Measurements from ENCODE around the gene GFRA4.

GFRA4 gene

DNA sequence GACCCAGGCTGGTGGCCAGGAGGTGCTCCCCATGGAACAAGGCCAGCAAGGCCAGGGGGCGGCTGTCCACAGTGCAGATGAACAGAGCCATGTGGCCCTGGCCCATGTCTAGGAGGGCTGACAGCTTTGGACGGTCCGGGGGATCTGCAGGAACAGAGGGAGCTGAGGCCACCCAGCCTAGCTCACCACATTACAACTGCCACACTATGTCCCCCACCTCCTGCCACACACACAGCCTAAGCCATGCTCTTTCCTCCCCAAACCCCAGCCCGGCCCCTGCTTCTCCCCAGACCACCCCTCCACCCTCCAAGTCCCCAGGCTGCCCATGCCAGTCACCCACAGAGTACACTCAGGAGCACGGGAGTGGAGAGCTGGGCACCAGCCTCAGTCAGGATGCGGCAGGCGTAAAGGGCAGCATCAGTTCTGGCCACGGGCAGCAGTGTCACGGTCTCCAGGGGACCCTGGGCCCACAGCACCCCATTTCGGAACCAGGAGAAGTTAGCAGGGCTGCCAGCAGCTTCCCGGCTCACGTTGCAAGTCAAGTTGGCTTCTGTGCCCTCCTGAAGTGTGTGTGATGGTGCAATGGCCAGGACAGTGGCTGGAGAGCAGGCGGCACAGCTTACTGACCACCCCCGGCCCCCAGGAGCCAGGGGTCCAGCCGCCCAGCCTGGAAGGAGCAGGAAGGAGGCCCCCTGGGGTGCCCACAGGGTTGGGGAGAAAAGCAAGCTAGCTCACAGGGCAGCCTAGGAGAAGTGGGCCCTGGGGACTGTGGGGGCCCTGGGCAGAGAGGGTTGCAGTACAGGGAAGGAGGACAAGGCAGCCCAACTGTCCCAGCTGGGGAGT lies 33.8 kb upstream of the GFRA4 start:
- DNase-seq: no peak
- Histone ChIP-seq H3K36me3 (no peaks in the 10 kb centered on the region), H3K27me3 (no peaks in the 10 kb centered on the region), H3K4me1 (no peaks in the 10 kb centered on the region), H3K4me3 (ENCODE audit: low read depth, low read length) (no peak overlapping the region), H3K9me3 (0 out of 2 replicates have a peak, but pooled peaks cover 2% of the 10 kb centered on the region)
- TF ChIP-seq, protein P1, sequence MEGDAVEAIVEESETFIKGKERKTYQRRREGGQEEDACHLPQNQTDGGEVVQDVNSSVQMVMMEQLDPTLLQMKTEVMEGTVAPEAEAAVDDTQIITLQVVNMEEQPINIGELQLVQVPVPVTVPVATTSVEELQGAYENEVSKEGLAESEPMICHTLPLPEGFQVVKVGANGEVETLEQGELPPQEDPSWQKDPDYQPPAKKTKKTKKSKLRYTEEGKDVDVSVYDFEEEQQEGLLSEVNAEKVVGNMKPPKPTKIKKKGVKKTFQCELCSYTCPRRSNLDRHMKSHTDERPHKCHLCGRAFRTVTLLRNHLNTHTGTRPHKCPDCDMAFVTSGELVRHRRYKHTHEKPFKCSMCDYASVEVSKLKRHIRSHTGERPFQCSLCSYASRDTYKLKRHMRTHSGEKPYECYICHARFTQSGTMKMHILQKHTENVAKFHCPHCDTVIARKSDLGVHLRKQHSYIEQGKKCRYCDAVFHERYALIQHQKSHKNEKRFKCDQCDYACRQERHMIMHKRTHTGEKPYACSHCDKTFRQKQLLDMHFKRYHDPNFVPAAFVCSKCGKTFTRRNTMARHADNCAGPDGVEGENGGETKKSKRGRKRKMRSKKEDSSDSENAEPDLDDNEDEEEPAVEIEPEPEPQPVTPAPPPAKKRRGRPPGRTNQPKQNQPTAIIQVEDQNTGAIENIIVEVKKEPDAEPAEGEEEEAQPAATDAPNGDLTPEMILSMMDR (IDR thresholded peaks at IDR 0.05; ENCODE audit: low read depth, low read length): no peak

DNA sequence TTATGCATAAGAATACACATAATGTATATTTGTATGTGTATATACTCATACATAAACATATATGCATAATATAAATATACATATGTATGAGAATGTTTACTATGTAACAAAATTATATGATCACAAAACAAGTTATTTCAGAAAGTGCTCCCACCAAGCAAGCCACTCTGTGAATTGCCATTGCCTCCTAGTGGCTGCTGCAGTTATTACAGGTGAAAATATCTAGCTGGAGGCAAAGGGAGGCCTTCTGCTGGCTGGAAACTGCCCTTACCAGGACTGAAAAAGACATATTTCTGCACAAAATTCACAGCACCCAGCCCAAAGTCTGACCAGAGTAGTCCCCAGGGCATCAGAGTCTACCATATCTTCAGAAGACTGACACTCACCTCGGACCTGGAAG lies 33.0 kb upstream of the GFRA4 start:
- TF ChIP-seq, protein P1 (IDR thresholded peaks at IDR 0.05; ENCODE audit: low read depth, low read length): peak; percentile 62
- H3K4me1 ChIP-seq: no peaks in the 10 kb centered on the region
- H3K36me3 ChIP-seq: no peaks in the 10 kb centered on the region
- H3K27me3 ChIP-seq: no peaks in the 10 kb centered on the region
- no peak overlapping the region for H3K4me3 ChIP-seq (ENCODE audit: low read depth, low read length)
- H3K9me3 ChIP-seq: 0 out of 2 replicates have a peak, but pooled peaks cover 2% of the 10 kb centered on the region
- DNase-seq: no peak

DNA sequence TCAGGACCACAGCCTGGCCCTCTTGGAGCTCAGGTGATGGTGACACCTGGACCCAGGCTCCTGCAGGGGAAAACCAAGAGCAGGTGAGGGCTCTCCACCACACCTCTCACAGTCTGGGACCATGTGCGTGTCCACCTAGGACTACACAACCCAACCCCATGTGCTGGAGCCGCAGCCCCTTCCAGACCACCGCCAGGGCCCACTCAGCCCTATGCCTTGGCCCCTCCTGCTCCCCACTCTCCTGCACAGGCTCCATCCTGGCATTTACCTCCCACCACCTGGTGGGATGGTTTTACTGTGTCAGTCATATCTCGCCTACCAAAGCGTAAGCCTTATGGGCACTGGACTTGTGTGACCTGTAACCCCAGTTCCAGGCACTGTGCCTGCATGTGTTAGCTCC lies 31.7 kb upstream of the GFRA4 start:
- H3K36me3 ChIP-seq: no peaks in the 10 kb centered on the region
- H3K4me1 ChIP-seq: no peaks in the 10 kb centered on the region
- TF ChIP-seq, protein P1 (IDR thresholded peaks at IDR 0.05; ENCODE audit: low read depth, low read length): no peak
- no peaks in the 10 kb centered on the region for H3K27me3 ChIP-seq
- 0 out of 2 replicates have a peak, but pooled peaks cover 2% of the 10 kb centered on the region for H3K9me3 ChIP-seq
- no peak for DNase-seq
- no peak overlapping the region for H3K4me3 ChIP-seq (ENCODE audit: low read depth, low read length)

DNA sequence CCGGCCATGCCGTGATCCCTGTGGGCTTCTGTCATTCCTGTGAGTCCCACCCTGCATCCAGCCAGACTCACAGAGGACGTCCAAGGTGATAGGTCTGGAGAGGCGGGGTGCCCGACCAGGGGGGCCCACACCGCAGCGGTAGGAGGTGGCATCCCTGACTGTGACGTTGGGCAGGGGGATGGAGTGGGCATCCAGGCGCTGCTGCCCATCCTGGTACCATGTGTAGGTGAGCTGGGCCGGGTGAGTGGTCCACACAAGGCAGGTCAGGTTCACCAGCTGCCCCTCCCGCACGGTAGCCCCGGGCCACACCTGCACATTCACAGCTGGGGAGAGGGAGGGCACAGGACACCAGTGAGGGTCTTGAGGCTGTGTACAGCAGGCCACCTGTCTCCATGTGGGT lies 30.2 kb upstream of the GFRA4 start:
- Histone ChIP-seq H3K4me1 (no peaks in the 10 kb centered on the region), H3K36me3 (no peaks in the 10 kb centered on the region), H3K9me3 (0 out of 2 replicates have a peak, but pooled peaks cover 2% of the 10 kb centered on the region), H3K4me3 (ENCODE audit: low read depth, low read length) (no peak overlapping the region), H3K27me3 (no peaks in the 10 kb centered on the region)
- TF ChIP-seq, protein P1 (IDR thresholded peaks at IDR 0.05; ENCODE audit: low read depth, low read length): no peak
- DNase-seq: no peak

DNA sequence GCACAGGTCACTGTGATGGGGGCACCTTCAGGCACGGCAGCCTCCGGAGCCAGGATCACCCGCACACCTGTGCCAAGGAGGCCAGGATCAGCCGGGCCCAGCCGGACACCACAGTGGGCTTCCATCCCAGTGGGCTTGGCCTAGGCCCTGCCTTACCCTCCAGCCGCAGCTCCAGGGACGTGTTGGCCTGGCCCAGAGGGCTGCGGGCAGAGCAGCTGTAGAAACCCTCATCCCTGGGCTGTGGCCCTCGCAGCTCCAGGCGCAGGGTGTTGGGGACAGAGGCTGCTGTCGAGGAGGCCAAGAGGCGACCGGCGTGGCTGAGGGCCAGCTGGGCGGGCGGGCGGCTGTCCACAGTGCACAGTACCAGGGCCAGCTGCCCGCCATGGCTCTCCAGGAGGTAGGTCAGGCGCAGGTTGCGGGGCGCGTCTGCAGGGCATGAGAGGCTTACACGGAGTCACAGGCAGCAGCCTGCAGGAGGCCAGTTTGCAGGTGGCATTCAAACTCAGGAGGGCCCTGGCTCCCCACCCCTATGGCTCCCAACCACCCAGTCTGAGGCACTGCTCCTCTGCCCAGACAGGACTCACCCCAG lies 29.6 kb upstream of the GFRA4 start:
- DNase-seq: no peak
- Histone ChIP-seq H3K27me3 (no peaks in the 10 kb centered on the region), H3K4me1 (no peaks in the 10 kb centered on the region), H3K36me3 (no peaks in the 10 kb centered on the region), H3K4me3 (ENCODE audit: low read depth, low read length) (no peak overlapping the region), H3K9me3 (0 out of 2 replicates have a peak, but pooled peaks cover 2% of the 10 kb centered on the region)
- TF ChIP-seq, protein P1 (IDR thresholded peaks at IDR 0.05; ENCODE audit: low read depth, low read length): no peak

DNA sequence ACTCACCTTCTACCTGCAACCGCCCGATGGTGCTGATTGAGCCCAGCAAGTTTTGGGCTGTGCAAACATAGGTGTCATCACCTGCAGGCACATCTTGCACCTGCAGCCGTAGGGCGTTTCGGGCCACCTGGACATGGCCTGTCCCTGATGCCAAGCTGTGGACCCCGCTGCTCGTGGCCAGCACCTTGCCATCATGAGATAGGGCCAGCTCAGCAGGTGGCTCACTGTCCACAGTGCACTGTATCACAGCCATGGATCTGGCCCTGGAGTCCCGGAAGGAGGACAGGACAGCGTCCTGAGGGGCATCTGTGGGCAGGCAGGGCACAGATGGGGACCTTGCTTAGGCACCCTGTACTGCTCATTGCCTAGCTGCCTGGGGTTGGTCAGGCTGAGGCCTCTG lies 28.7 kb upstream of the GFRA4 start:
- Histone ChIP-seq H3K36me3 (no peaks in the 10 kb centered on the region), H3K9me3 (0 out of 2 replicates have a peak, but pooled peaks cover 2% of the 10 kb centered on the region), H3K4me1 (no peaks in the 10 kb centered on the region), H3K27me3 (no peaks in the 10 kb centered on the region), H3K4me3 (ENCODE audit: low read depth, low read length) (no peak overlapping the region)
- TF ChIP-seq, protein P1 (IDR thresholded peaks at IDR 0.05; ENCODE audit: low read depth, low read length): no peak
- no peak for DNase-seq
